Mucosa of stomach (tissue), 1 donor: ENCODE data around the gene IFRD2.
"Not testable (repeated sequence)": the region's sequence is repeated elsewhere in the genome, so short reads cannot be mapped to it uniquely, and the experiment has no call there.

Experiments used
- H3K27me3 ChIP-seq: one replicate; pipeline ENCODE4 v1.7.0; 2013; ENCODE audit warnings: mild to moderate bottlenecking, low read length; ENCODE audit not compliant: control insufficient read depth, insufficient read depth
- H3K36me3 ChIP-seq: one replicate; pipeline ENCODE4 v1.7.0; 2013; ENCODE audit warnings: low read length; ENCODE audit not compliant: control insufficient read depth, insufficient read depth
- H3K4me1 ChIP-seq: one replicate; pipeline ENCODE4 v1.7.0; 2013; ENCODE audit warnings: mild to moderate bottlenecking, low read length; ENCODE audit not compliant: control insufficient read depth, insufficient read depth
- H3K4me3 ChIP-seq: one replicate; pipeline ENCODE4 v1.7.0; 2013; ENCODE audit warnings: low read length
- H3K9ac ChIP-seq: one replicate; pipeline ENCODE4 v1.7.0; 2013; ENCODE audit warnings: mild to moderate bottlenecking, low read length, moderate library complexity
- H3K9me3 ChIP-seq: one replicate; pipeline ENCODE4 v1.7.0; 2013; ENCODE audit warnings: mild to moderate bottlenecking, low read length, moderate library complexity; ENCODE audit not compliant: control insufficient read depth
- donor health status: Pancreatic carcinoma.

IFRD2 gene

DNA sequence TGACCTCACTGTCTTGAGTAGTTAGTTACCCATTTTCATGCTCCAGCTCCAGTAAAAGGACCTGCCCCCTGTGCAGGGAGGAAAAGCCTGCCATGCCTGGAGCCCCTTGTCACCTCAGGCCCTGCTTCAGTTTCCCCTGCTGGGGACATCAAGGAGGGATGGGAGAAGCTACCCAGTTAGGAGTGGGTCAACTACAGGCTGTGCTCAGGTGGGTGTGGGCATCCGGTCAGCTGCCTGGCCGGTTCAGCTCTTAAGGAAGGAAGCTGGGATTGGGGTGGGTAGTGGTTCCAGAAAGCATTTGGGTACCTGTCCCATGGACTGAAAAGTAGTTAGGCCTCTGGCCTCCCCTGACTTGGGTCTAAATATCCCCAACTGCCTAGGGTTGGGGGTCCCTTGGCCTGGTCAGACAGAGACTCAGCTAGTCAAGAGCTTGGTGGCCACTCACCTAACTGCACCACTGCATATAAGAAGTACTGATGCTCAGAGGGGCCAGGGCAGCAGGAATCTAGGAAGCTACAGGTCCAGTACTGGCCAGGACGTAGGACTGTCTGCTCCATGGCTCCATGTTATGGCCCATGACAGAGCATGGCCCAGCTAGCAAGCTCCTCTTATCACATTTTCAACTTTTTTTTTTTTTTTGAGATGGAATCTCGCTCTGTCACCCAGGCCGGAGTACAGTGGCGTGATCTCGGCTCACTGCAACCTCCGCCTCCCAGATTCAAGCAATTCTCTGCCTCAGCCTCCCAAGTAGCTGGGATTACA is 12.8 kb downstream of the IFRD2 start:
- no peak overlapping the region for H3K9ac ChIP-seq
- no peak overlapping the region for H3K4me3 ChIP-seq
- H3K27me3 ChIP-seq = peaks cover 4% of the 10 kb centered on the region
- H3K9me3 ChIP-seq = no peaks in the 10 kb centered on the region
- H3K4me1 ChIP-seq = peaks cover 4% of the 10 kb centered on the region
- H3K36me3 ChIP-seq = no peaks in the 10 kb centered on the region

DNA sequence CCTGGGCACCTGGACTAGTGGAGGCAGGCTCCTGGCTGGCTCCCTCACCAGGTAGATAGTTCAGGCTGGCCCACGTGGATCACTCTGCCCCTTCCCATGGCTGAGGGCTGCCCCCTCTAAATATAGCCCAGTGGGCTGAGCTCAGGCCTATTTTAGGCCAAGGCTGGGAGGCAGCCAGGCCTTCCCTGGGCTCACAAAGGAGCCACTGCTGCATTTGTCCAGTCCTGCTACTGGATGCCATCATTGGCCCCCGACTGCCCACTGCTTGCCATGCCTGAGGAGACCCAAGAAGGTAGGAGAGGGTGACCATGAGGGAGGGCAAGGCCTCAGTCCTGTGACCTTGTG is 13.4 kb downstream of the IFRD2 start, which contains the start of gene LSMEM2:
LSMEM2 (plus strand) TSS at position 208 of the 345 bp plus-strand sequence; CDS start at position 235, 27 bp downstream.
- H3K4me1 ChIP-seq = peaks cover 9% of the 10 kb centered on the region
- H3K9ac ChIP-seq = no peak within 1 kb of the TSS
- no peaks in the 10 kb centered on the region for H3K9me3 ChIP-seq
- H3K36me3 ChIP-seq = no peaks in the 10 kb centered on the region
- no peak within 1 kb of the TSS for H3K4me3 ChIP-seq
- H3K27me3 ChIP-seq = peaks cover 4% of the 10 kb centered on the region

DNA sequence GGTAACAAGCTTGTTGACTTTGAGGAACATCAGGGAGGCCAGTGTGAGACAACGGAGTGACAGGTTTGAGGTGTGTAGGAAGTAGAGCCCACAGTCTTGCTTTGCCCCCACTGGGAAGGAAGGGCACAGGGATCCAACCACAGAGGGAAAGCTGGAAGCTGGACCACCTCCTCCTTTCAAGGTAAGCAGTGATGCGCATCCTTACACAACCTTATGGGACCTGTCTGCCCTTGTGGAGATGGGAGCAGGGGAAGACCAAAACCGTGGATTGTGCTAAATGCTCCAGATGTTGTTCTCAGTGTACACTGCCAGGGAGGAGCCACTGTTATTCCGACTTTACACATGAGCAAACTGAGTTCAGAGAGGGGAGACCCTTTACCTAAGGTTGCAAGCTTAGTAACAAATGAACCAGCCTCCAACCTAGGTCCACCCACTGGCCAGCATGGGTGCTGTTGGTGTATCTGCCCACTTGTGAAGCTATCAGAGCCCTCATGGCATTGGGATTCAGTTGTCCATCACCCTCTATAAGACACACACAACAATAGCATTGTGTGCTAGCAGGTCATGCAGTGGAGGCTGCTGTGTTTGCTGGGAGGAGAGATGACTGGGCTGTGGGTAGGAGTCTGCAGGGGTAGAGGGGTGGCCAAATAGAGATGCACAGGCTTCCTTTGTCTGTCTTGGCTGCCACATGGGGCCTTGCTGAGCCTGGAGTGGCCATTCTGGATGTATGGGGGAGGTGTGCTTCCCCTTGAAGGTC is 13.9 kb downstream of the IFRD2 start:
- H3K9ac ChIP-seq = no peak overlapping the region
- no peak overlapping the region for H3K4me3 ChIP-seq
- H3K27me3 ChIP-seq = peaks cover 4% of the 10 kb centered on the region
- H3K9me3 ChIP-seq = no peaks in the 10 kb centered on the region
- H3K4me1 ChIP-seq = peaks cover 15% of the 10 kb centered on the region
- H3K36me3 ChIP-seq = no peaks in the 10 kb centered on the region

DNA sequence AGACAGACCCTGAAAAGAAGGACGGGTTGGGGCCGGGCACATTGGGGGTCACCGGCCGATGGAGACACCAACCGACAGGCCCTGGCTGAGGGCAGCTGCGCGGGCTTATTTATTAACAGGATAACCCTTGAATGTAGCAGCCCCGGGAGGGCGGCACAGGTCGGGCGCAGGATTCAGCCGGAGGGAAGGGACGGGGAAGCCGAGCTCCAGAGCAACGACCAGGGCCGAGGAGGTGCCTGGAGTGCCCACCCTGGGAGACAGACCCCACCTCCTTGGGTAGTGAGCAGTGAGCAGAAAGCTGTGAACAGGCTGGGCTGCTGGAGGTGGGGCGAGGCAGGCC is 15.5 kb downstream of the IFRD2 start:
- peaks cover 20% of the 10 kb centered on the region for H3K4me1 ChIP-seq

DNA sequence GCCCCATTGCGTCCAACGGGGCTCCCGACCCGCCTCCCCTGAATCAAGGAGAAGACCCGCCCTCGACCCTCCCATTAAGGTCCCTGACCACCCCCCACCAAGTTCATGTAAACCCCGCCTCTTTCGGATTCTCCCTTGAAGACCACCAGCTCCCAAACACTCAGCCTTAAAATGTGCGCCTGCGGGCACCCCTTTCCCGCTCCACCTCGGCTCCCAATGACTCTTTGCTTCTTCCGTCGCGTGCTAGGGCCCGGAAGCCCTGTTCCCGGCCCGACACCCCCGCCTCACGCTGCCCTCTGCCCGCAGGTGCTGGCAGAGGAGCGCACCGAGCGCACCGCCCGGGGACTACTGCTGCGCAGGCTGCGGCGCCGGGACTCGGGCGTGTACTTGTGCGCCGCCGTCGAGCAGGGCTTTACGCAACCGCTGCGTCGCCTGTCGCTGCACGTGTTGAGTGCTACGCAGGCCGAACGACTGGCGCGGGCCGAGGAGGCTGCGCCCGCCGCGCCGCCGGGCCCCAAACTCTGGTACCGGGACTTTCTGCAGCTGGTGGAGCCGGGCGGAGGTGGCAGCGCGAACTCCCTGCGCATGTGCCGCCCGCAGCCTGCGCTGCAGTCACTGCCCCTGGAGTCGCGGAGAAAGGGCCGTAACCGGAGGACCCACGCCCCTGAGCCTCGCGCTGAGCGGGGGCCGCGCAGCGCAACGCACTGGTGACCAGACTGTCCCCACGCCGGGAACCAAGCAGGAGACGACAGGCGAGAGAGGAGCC is 16.1 kb downstream of the IFRD2 start:
- H3K36me3 ChIP-seq = no peaks in the 10 kb centered on the region
- peaks cover 4% of the 10 kb centered on the region for H3K27me3 ChIP-seq
- H3K9ac ChIP-seq = no peak overlapping the region
- peaks cover 26% of the 10 kb centered on the region for H3K4me1 ChIP-seq
- H3K9me3 ChIP-seq = no peaks in the 10 kb centered on the region
- H3K4me3 ChIP-seq = no peak overlapping the region

More for the DNA sequence above, 15.5 kb downstream of the IFRD2 start:
- H3K27me3 ChIP-seq = peaks cover 4% of the 10 kb centered on the region
- H3K9ac ChIP-seq = no peak overlapping the region
- H3K4me3 ChIP-seq = no peak overlapping the region
- H3K9me3 ChIP-seq = no peaks in the 10 kb centered on the region
- no peaks in the 10 kb centered on the region for H3K36me3 ChIP-seq

DNA sequence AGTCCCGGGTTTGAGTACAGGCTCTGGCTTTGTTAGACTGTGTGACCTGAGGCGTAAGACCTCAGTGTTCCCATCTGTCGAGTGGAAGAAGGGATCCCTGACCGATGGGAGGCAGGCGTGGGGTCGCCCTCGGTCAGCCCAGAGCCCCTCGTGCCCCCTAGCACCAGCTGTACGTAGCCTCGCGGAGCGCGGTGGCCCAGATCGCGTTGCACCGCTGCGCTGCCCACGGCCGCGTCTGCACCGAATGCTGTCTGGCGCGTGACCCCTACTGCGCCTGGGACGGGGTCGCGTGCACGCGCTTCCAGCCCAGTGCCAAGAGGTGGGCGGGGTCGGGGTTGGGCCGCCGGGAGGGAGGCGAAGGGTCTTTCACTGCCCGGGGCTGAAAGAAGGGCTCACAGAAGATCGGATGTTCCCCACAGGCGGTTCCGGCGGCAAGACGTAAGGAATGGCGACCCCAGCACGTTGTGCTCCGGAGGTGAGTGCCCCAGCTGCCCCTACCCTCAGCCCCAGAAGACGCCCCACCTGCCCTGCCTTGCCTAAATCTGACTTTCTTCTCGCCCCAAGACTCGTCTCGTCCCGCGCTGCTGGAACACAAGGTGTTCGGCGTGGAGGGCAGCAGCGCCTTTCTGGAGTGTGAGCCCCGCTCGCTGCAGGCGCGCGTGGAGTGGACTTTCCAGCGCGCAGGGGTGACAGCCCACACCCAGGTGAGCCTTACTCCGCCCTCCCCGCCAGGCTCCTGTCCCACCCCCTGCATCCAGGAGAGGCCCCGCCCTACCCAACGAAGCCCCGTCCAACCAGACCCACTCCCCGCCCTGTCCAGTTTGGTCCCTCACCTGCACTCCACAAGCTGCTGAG is 16.9 kb downstream of the IFRD2 start:
- H3K9me3 ChIP-seq = no peaks in the 10 kb centered on the region
- peaks cover 4% of the 10 kb centered on the region for H3K27me3 ChIP-seq
- H3K4me1 ChIP-seq = peaks cover 34% of the 10 kb centered on the region
- H3K36me3 ChIP-seq = no peaks in the 10 kb centered on the region
- no peak overlapping the region for H3K4me3 ChIP-seq
- no peak overlapping the region for H3K9ac ChIP-seq

DNA sequence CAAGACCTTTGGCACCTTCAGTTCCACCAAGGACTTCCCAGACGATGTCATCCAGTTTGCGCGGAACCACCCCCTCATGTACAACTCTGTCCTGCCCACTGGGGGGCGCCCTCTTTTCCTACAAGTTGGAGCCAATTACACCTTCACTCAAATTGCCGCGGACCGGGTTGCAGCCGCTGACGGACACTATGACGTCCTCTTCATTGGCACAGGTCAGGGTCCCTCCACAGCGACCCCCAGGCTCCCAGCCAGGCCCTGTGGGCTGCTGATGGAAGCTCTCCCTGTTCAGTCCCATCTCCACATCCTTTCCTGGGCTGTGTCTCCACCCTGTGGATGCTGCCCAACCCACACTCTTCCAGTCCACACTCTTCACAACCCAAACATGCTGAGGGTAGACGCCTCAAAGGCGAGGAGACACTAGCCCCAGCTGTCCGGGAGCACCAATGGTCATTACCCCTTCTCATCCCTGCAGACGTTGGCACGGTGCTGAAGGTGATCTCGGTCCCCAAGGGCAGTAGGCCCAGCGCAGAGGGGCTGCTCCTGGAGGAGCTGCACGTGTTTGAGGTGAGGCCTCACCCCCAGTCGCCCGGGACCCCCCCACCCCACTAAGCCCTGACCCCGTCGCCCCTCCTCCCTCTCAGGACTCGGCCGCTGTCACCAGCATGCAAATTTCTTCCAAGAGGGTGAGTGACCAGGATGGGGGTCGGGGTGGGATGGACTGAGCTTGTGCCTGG is 17.7 kb downstream of the IFRD2 start:
- Histone ChIP-seq H3K9ac (no peak overlapping the region), H3K9me3 (no peaks in the 10 kb centered on the region), H3K27me3 (peaks cover 4% of the 10 kb centered on the region), H3K4me1 (peaks cover 42% of the 10 kb centered on the region), H3K36me3 (no peaks in the 10 kb centered on the region), H3K4me3 (no peak overlapping the region)

DNA sequence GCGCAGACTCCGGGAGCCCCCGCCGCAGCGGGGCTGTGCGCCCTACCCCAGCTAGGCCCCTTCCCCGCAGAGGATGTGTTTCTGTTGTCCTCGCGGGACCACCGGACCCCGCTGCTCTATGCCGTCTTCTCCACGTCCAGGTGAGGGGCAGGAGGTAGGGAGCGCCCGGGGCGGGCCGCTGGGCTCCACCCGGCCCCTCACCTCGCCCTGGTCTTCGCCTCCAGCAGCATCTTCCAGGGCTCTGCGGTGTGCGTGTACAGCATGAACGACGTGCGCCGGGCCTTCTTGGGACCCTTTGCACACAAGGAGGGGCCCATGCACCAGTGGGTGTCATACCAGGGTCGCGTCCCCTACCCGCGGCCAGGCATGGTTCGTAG is 18.6 kb downstream of the IFRD2 start:
- Histone ChIP-seq H3K4me1 (peaks cover 47% of the 10 kb centered on the region), H3K36me3 (no peaks in the 10 kb centered on the region), H3K27me3 (peaks cover 4% of the 10 kb centered on the region), H3K9me3 (no peaks in the 10 kb centered on the region), H3K4me3 (no peak overlapping the region), H3K9ac (peak overlapping the region; percentile 57)

DNA sequence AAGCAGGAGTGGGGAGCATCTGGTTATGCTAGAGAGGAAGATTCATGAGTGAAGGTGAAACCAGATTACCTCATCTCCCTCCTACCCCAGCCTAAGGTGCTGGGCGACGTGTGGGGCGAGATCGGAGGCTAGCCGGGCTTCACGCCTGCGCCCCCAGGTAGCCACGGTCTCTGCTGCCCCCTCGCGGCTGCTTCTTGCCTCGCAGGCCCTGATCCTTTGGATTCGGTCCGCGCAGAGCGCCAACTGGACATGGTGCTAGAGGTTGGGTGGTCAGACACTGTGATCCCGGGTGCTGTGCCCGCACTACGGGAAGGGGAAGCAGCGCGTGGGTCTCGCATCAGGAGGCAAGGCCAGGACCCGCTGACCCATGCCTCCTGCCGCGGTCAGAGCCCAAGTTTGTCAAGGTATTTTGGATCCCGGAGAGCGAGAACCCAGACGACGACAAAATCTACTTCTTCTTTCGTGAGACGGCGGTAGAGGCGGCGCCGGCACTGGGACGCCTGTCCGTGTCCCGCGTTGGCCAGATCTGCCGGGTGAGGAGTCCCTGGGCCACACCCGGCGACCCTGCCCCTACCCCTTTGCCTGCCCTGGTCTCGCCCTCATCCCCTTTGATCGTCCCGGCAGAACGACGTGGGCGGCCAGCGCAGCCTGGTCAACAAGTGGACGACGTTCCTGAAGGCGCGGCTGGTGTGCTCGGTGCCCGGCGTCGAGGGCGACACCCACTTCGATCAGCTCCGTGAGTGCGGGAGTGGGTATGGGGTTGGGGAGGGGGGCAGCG is 19.1 kb downstream of the IFRD2 start:
- Histone ChIP-seq H3K9me3 (no peaks in the 10 kb centered on the region), H3K27me3 (peaks cover 4% of the 10 kb centered on the region), H3K36me3 (no peaks in the 10 kb centered on the region), H3K4me1 (peaks cover 52% of the 10 kb centered on the region), H3K4me3 (peak overlapping the region; percentile 17), H3K9ac (peak overlapping the region; percentile 57)

DNA sequence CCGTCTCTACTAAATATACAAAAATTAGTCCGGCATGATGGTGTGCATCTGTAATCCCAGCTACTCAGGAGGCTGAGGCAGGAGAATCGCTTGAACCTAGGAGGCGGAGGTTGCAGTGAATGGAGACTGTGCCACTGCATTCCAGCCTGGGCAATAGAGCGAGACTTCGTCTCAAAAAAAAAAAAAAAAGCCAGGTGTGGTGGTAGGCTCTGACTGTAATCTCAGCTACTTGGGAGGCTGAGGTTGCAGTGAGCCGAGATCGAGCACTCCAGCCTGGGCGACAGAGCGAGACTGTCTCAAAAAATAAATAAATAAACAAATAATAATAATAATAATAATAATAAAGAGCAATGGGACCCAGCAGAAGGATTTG is 19.7 kb downstream of the IFRD2 start:
- H3K4me3 ChIP-seq, H3K9me3 ChIP-seq, H3K36me3 ChIP-seq, H3K27me3 ChIP-seq, H3K9ac ChIP-seq: not testable (repeated sequence)
- H3K4me1 ChIP-seq = peaks cover 58% of the 10 kb centered on the region
